Measurements from ENCODE around the gene GRIP1.

GRCh38 chr12:66331016-66331415, 347.9 kb downstream of the GRIP1 start:
- no peak for TF ChIP-seq MYC (IDR thresholded peaks at IDR 0.05; ENCODE audit: low read depth, low read length)
- no peak for TF ChIP-seq POLR2A (IDR thresholded peaks at IDR 0.05; ENCODE audit: extremely low read depth, insufficient read length)
- TF ChIP-seq CTCF (IDR thresholded peaks at IDR 0.05; ENCODE audit: low read depth, low read length) = no peak
- no peak for TF ChIP-seq MAX (IDR thresholded peaks at IDR 0.05; ENCODE audit: low read depth, low read length)

Measured in NB4 (cell line).